Neural cell (in vitro differentiated cells): Measurements from ENCODE around the gene MINK1. TPM values are rescaled to one million over a fixed set of nuclear protein-coding genes. Genes with fewer than 3 reads are reported as not detected.

ENCODE experiments used
- H2AFZ ChIP-seq: fragments of 200-600, 300-800 bp; sonication (generic), shearing (Covaris generic); 2 replicates; pipeline ENCODE4 v1.6.0; 2014; ENCODE audit warnings: low read depth, mild to moderate bottlenecking, antibody characterized with exemption, low read length, moderate library complexity
- H3F3A ChIP-seq: fragments of 200-600 bp; shearing (Covaris generic); 2 replicates; pipeline ENCODE4 v1.6.1; 2016; ENCODE audit warnings: mild to moderate bottlenecking, moderate library complexity, mixed read lengths, antibody characterized with exemption, low read length; ENCODE audit not compliant: insufficient read depth, poor library complexity, severe bottlenecking
- H3K27ac ChIP-seq: fragments of 200-600, 300-800 bp; sonication (generic), shearing (Covaris generic); 2 replicates; pipeline ENCODE4 v1.5.1; 2014; ENCODE audit warnings: mild to moderate bottlenecking, low read length, moderate library complexity
- H3K27me3 ChIP-seq: fragments of 300-800, 200-600 bp; sonication (generic), shearing (Covaris generic); 2 replicates; pipeline ENCODE4 v1.6.0; 2014; ENCODE audit warnings: mild to moderate bottlenecking, low read depth, low read length, moderate library complexity; ENCODE audit not compliant: insufficient read depth
- H3K36me3 ChIP-seq: fragments of 300-800, 200-600 bp; sonication (generic), shearing (Covaris generic); 2 replicates; pipeline ENCODE4 v1.5.1; 2014; ENCODE audit warnings: mild to moderate bottlenecking, antibody characterized with exemption, low read length, moderate library complexity; ENCODE audit not compliant: insufficient read depth
- H3K4me2 ChIP-seq: fragments of 300-800, 200-600 bp; sonication (generic), shearing (Covaris generic); 2 replicates; pipeline ENCODE4 v1.6.0; 2014; ENCODE audit warnings: mild to moderate bottlenecking, low read length
- H3K4me3 ChIP-seq: fragments of 300-800, 200-600 bp; sonication (generic), shearing (Covaris generic); 2 replicates; pipeline ENCODE4 v1.5.1; 2014; ENCODE audit warnings: mild to moderate bottlenecking, low read length, moderate library complexity
- H3K79me2 ChIP-seq: fragments of 200-600 bp; shearing (Covaris generic); replicated peaks from 2 replicates; pipeline ENCODE4 v1.6.0; 2014; ENCODE audit warnings: mild to moderate bottlenecking, low read length, moderate library complexity; ENCODE audit not compliant: insufficient read depth
- H3K9ac ChIP-seq: fragments of 300-800, 200-600 bp; sonication (generic), shearing (Covaris generic); 2 replicates; pipeline ENCODE4 v1.6.1; 2016; ENCODE audit warnings: mild to moderate bottlenecking, low read length, mixed read lengths
- H3K9me2 ChIP-seq: fragments of 200-600 bp; shearing (Covaris generic); 2 replicates; pipeline ENCODE4 v1.6.1; 2016; ENCODE audit warnings: mild to moderate bottlenecking, low read length, mixed read lengths; ENCODE audit not compliant: insufficient read depth
- H3K9me3 ChIP-seq: fragments of 200-600, 300-800 bp; sonication (generic), shearing (Covaris generic); 2 replicates; pipeline ENCODE4 v1.6.1; 2016; ENCODE audit warnings: mild to moderate bottlenecking, mixed run types, low read length, moderate library complexity, mixed read lengths
- H4K20me1 ChIP-seq: fragments of 200-600 bp; shearing (Covaris generic); 2 replicates; pipeline ENCODE4 v1.6.1; 2016; ENCODE audit warnings: mild to moderate bottlenecking, mixed run types; ENCODE audit not compliant: insufficient read depth
- EP300 ChIP-seq: fragments of 450-650 bp; conservative IDR thresholded peaks from 2 replicates; pipeline ENCODE4 v1.6.1; 2014; ENCODE audit warnings: antibody characterized with exemption, mild to moderate bottlenecking, moderate library complexity; ENCODE audit not compliant: poor library complexity, severe bottlenecking
- EZH2 ChIP-seq: fragments of 200-600, 300-800 bp; shearing (Covaris generic), sonication (generic); IDR thresholded peaks from 2 replicates; pipeline ENCODE4 v1.6.1; 2014; ENCODE audit warnings: antibody characterized with exemption, low read length, borderline replicate concordance, mild to moderate bottlenecking; ENCODE audit not compliant: insufficient read depth, poor library complexity, severe bottlenecking
- MXI1 ChIP-seq: fragments of 450-650 bp; conservative IDR thresholded peaks from 2 replicates; pipeline ENCODE4 v1.6.1; 2014; ENCODE audit warnings: antibody characterized with exemption, mild to moderate bottlenecking; ENCODE audit not compliant: poor library complexity, severe bottlenecking
- POLR2AphosphoS5 ChIP-seq: IDR thresholded peaks from 2 replicates; pipeline ENCODE4 v1.6.1; 2012
- RAD21 ChIP-seq: fragments of 450-650 bp; conservative IDR thresholded peaks from 2 replicates; pipeline ENCODE4 v1.6.1; 2014; ENCODE audit warnings: antibody characterized with exemption, mild to moderate bottlenecking, moderate library complexity
- SMC3 ChIP-seq: fragments of 450-650 bp; conservative IDR thresholded peaks from 2 replicates; pipeline ENCODE4 v1.6.1; 2014; ENCODE audit warnings: antibody characterized with exemption, mild to moderate bottlenecking, moderate library complexity; ENCODE audit not compliant: poor library complexity
- TAF1 ChIP-seq: IDR thresholded peaks from 2 replicates; pipeline ENCODE4 v1.6.1; 2012; ENCODE audit warnings: low read depth
- polyA plus RNA-seq: library from polyadenylated mRNA; depleted of rRNA; stranded (reverse); fragments of >200 nt; gene quantifications from 2 replicates; pipeline ENCODE4 v1.2.3, GENCODE V29; 2014
- TF ChIP-seq, protein P1 (sequence below): fragments of 450-650 bp; IDR thresholded peaks from 2 replicates; pipeline ENCODE4 v1.5.1; 2014; ENCODE audit warnings: antibody characterized with exemption, mild to moderate bottlenecking, moderate library complexity; ENCODE audit not compliant: poor library complexity, severe bottlenecking
- TF ChIP-seq, protein P2 (sequence below): IDR thresholded peaks from 2 replicates; pipeline ENCODE4 v1.6.1; 2012; ENCODE audit warnings: borderline replicate concordance

The MINK1 gene
- polyA plus RNA-seq, 1 donor from 2014 or later: 38.1 TPM

GRCh38 chr17:4853208-4853671 lies 20.1 kb downstream of the MINK1 start:
- Histone ChIP-seq H4K20me1 (no peaks in the 10 kb centered on the region), H3K27me3 (no peaks in the 10 kb centered on the region), H3K4me2 (no peak overlapping the region), H3K36me3 (no peaks in the 10 kb centered on the region), H3K9me2 (no peaks in the 10 kb centered on the region), H3F3A (no peaks in the 10 kb centered on the region), H2AFZ (no peak overlapping the region), H3K27ac (peak overlapping the region; percentile 65), H3K9me3 (no peaks in the 10 kb centered on the region), H3K79me2 (no peaks in the 10 kb centered on the region), H3K4me3 (no peak overlapping the region), H3K9ac (no peak overlapping the region)
- no peak for TF ChIP-seq EP300
- no peak for TF ChIP-seq EZH2
- no peak for TF ChIP-seq SMC3
- no peak for TF ChIP-seq RAD21
- TF ChIP-seq, protein P1, sequence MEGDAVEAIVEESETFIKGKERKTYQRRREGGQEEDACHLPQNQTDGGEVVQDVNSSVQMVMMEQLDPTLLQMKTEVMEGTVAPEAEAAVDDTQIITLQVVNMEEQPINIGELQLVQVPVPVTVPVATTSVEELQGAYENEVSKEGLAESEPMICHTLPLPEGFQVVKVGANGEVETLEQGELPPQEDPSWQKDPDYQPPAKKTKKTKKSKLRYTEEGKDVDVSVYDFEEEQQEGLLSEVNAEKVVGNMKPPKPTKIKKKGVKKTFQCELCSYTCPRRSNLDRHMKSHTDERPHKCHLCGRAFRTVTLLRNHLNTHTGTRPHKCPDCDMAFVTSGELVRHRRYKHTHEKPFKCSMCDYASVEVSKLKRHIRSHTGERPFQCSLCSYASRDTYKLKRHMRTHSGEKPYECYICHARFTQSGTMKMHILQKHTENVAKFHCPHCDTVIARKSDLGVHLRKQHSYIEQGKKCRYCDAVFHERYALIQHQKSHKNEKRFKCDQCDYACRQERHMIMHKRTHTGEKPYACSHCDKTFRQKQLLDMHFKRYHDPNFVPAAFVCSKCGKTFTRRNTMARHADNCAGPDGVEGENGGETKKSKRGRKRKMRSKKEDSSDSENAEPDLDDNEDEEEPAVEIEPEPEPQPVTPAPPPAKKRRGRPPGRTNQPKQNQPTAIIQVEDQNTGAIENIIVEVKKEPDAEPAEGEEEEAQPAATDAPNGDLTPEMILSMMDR: no peak
- TF ChIP-seq, protein P2, sequence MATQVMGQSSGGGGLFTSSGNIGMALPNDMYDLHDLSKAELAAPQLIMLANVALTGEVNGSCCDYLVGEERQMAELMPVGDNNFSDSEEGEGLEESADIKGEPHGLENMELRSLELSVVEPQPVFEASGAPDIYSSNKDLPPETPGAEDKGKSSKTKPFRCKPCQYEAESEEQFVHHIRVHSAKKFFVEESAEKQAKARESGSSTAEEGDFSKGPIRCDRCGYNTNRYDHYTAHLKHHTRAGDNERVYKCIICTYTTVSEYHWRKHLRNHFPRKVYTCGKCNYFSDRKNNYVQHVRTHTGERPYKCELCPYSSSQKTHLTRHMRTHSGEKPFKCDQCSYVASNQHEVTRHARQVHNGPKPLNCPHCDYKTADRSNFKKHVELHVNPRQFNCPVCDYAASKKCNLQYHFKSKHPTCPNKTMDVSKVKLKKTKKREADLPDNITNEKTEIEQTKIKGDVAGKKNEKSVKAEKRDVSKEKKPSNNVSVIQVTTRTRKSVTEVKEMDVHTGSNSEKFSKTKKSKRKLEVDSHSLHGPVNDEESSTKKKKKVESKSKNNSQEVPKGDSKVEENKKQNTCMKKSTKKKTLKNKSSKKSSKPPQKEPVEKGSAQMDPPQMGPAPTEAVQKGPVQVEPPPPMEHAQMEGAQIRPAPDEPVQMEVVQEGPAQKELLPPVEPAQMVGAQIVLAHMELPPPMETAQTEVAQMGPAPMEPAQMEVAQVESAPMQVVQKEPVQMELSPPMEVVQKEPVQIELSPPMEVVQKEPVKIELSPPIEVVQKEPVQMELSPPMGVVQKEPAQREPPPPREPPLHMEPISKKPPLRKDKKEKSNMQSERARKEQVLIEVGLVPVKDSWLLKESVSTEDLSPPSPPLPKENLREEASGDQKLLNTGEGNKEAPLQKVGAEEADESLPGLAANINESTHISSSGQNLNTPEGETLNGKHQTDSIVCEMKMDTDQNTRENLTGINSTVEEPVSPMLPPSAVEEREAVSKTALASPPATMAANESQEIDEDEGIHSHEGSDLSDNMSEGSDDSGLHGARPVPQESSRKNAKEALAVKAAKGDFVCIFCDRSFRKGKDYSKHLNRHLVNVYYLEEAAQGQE: no peak
- TF ChIP-seq POLR2AphosphoS5: no peak
- TF ChIP-seq TAF1: no peak
- no peak for TF ChIP-seq MXI1

DNA sequence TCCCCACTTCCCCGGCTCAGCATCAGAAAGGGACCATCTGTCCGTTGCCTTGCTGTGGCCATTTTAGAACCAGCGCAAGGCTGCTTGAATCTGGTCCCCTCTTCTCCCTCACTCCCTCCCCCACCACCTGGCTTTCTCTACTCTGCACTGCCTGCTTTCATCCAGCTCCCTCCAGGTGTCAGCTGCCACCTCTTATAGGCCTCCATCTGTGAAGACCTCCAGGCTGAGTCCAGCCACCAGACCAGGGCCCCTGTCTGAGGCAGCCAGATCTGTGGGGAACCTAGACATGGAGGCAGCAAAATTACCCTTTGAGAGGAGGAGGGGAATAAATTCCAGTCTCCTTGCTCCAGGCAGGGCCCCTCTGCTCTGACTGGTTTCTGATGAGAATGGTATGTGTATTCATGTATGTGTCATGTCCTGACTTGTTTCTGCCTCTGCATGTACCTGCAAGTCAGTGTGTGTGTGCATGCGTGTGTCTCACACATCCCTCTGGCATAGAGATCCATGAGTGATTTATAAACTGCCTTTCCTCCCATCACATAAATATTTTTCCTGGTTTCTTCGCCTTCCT lies 21.1 kb downstream of the MINK1 start:
- Histone ChIP-seq H2AFZ (no peak overlapping the region), H3K9me2 (no peaks in the 10 kb centered on the region), H4K20me1 (no peaks in the 10 kb centered on the region), H3K36me3 (no peaks in the 10 kb centered on the region), H3K9ac (peak overlapping the region; percentile 13), H3K4me3 (no peak overlapping the region), H3K9me3 (no peaks in the 10 kb centered on the region), H3K27ac (peak overlapping the region; percentile 65), H3F3A (no peaks in the 10 kb centered on the region), H3K4me2 (no peak overlapping the region), H3K79me2 (no peaks in the 10 kb centered on the region), H3K27me3 (no peaks in the 10 kb centered on the region)
- TF ChIP-seq POLR2AphosphoS5 (peak; percentile 23), TAF1 (no peak)
